H1 (cell line): ENCODE data around the gene PRDM1. TPM values are rescaled to one million over a fixed set of nuclear protein-coding genes. Genes with fewer than 3 reads are reported as not detected.
A peak's percentile ranks its signal among the peaks of the same experiment; 100 is the strongest.

Experiments used
- CTCF ChIA-PET: fragments of 300-600 bp; sonication (Branson Sonifier 250); formaldehyde crosslinking; loops from one replicate; lab custom pipeline; 2021; ENCODE audit not compliant: partially characterized antibody; lab: Charles Lee
- POLR2A ChIA-PET: fragments of 300-600 bp; sonication (Branson Sonifier 250); formaldehyde crosslinking; loops from one replicate; lab custom pipeline; 2021; ENCODE audit warnings: inconsistent platforms; ENCODE audit not compliant: partially characterized antibody; lab: Charles Lee
- DNase-seq, 2 experiments: peaks; one replicate each; pipeline versions ENCODE4 v3.0.0 to v3.0.0-alpha.2; 2010 to 2022; ENCODE audit warnings: low spot score in 2 of 2, low read depth in 1 of 2, mixed read lengths in 1 of 2
- FAIRE-seq: peaks from 2 replicates; lab custom pipeline; 2011; peaks lifted over from hg19 to GRCh38; lab: Jason Lieb, UNC
- H2AFZ ChIP-seq: 2 replicates; pipeline ENCODE4 v1.8.1; 2012; ENCODE audit warnings: low read length, inconsistent platforms
- H2AK5ac ChIP-seq: 2 replicates; pipeline ENCODE4 v1.6.1; 2013; ENCODE audit warnings: low read depth, low read length
- H2BK120ac ChIP-seq: replicated peaks from 2 replicates; pipeline ENCODE3; 2013; ENCODE audit warnings: low read depth, low read length, inconsistent platforms
- H2BK12ac ChIP-seq: 2 replicates; pipeline ENCODE4 v1.6.1; 2013; ENCODE audit warnings: low read depth, low read length
- H2BK15ac ChIP-seq: 2 replicates; pipeline ENCODE4 v1.6.1; 2013; ENCODE audit warnings: low read length
- H2BK20ac ChIP-seq: 2 replicates; pipeline ENCODE4 v1.6.1; 2013; ENCODE audit warnings: low read length
- H2BK5ac ChIP-seq: 2 replicates; pipeline ENCODE4 v1.6.1; 2013; ENCODE audit warnings: low read depth, low read length
- H3K14ac ChIP-seq: 2 replicates; pipeline ENCODE4 v1.6.1; 2013; ENCODE audit warnings: inconsistent platforms; ENCODE audit not compliant: insufficient read length
- H3K18ac ChIP-seq: 2 replicates; pipeline ENCODE4 v1.6.1; 2013; ENCODE audit warnings: low read length; ENCODE audit errors: extremely low read depth
- H3K23ac ChIP-seq: 2 replicates; pipeline ENCODE4 v1.6.1; 2013; ENCODE audit warnings: inconsistent platforms; ENCODE audit not compliant: insufficient read length
- H3K23me2 ChIP-seq: 2 replicates; pipeline ENCODE4 v1.6.1; 2013; ENCODE audit warnings: low read depth, low read length
- H3K27ac ChIP-seq: 2 replicates; pipeline ENCODE4 v1.6.1; 2011; ENCODE audit warnings: low read depth, low read length, inconsistent platforms
- H3K27me3 ChIP-seq, 4 experiments: replicated peaks in 1 of 4; 1 replicate in 1 of 4; 2 replicates in 3 of 4; pipeline versions ENCODE4 v1.6.1 to v1.8.1; 2011 to 2013; ENCODE audit warnings: low read length in 3 of 4, mild to moderate bottlenecking in 3 of 4, inconsistent platforms in 2 of 4, mixed read lengths in 2 of 4, moderate library complexity in 1 of 4; ENCODE audit not compliant: control insufficient read depth in 3 of 4, insufficient read depth in 3 of 4; ENCODE audit errors: extremely low read depth in 1 of 4
- H3K36me3 ChIP-seq, 4 experiments: 2 replicates each; pipeline versions ENCODE4 v1.6.1 to v1.8.1; 2011 to 2013; ENCODE audit warnings: mild to moderate bottlenecking in 4 of 4, low read length in 3 of 4, moderate library complexity in 2 of 4, control low read depth in 1 of 4, inconsistent platforms in 1 of 4; ENCODE audit not compliant: insufficient read depth in 4 of 4, control insufficient read depth in 2 of 4
- H3K4ac ChIP-seq: replicated peaks from 2 replicates; pipeline ENCODE3; 2013; ENCODE audit warnings: low read length, low read depth, mixed read lengths, inconsistent platforms; ENCODE audit not compliant: insufficient read length
- H3K4me1 ChIP-seq, 4 experiments: replicated peaks in 1 of 4; 1 replicate in 1 of 4; 2 replicates in 3 of 4; pipeline versions ENCODE4 v1.6.1 to v1.8.1; 2011 to 2013; ENCODE audit warnings: low read length in 3 of 4, inconsistent platforms in 2 of 4, mixed read lengths in 1 of 4; ENCODE audit not compliant: insufficient read depth in 4 of 4, control insufficient read depth in 3 of 4
- H3K4me2 ChIP-seq, 2 experiments: 2 replicates each; pipeline versions ENCODE4 v1.6.1 to v1.8.1; 2011 to 2013; ENCODE audit warnings: low read depth in 2 of 2, low read length in 2 of 2, control low read depth in 1 of 2, inconsistent platforms in 1 of 2, mild to moderate bottlenecking in 1 of 2; ENCODE audit not compliant: insufficient read depth in 1 of 2
- H3K4me3 ChIP-seq, 4 experiments: fragments of 200-600, 300-600 bp in 1 of 4; sonication (generic), shearing (Covaris generic), sonication (Bioruptor Twin) in 1 of 4; 2 replicates each; pipeline versions ENCODE4 v1.5.1 to v1.8.1; 2011 to 2016; ENCODE audit warnings: low read length in 4 of 4, low read depth in 3 of 4, control low read depth in 2 of 4, inconsistent platforms in 2 of 4, mild to moderate bottlenecking in 2 of 4, mixed read lengths in 1 of 4, moderate library complexity in 1 of 4; ENCODE audit not compliant: insufficient read depth in 2 of 4; ENCODE audit errors: extremely low read depth in 1 of 4
- H3K56ac ChIP-seq: replicated peaks from 2 replicates; pipeline ENCODE3; 2013; ENCODE audit warnings: low read depth, mild to moderate bottlenecking, mixed read lengths, low read length, inconsistent platforms; ENCODE audit not compliant: insufficient read length
- H3K79me1 ChIP-seq: 2 replicates; pipeline ENCODE4 v1.6.1; 2013; ENCODE audit warnings: low read depth, low read length, control low read depth
- H3K79me2 ChIP-seq, 2 experiments: 2 replicates each; pipeline versions ENCODE4 v1.6.1 to v1.8.1; 2012 to 2013; ENCODE audit warnings: low read length in 2 of 2, mild to moderate bottlenecking in 2 of 2, inconsistent platforms in 1 of 2; ENCODE audit not compliant: insufficient read depth in 2 of 2, control insufficient read depth in 1 of 2
- H3K9ac ChIP-seq, 4 experiments: replicated peaks in 1 of 4; 1 replicate in 1 of 4; 2 replicates in 3 of 4; pipeline versions ENCODE4 v1.6.1 to v1.8.1; 2011 to 2013; ENCODE audit warnings: low read depth in 3 of 4, low read length in 3 of 4, control low read depth in 2 of 4, mild to moderate bottlenecking in 2 of 4, moderate library complexity in 2 of 4, inconsistent platforms in 1 of 4; ENCODE audit errors: extremely low read depth in 1 of 4
- H3K9me3 ChIP-seq, 2 experiments: 2 replicates each; pipeline versions ENCODE4 v1.6.1 to v1.8.1; 2012 to 2013; ENCODE audit warnings: mild to moderate bottlenecking in 2 of 2, moderate library complexity in 2 of 2, control low read depth in 1 of 2, inconsistent platforms in 1 of 2, low read depth in 1 of 2, low read length in 1 of 2, mixed read lengths in 1 of 2; ENCODE audit not compliant: insufficient read depth in 2 of 2
- H4K20me1 ChIP-seq, 2 experiments: replicated peaks in 1 of 2; 2 replicates each; pipeline versions ENCODE3 to v1.8.1; 2011 to 2013; ENCODE audit warnings: inconsistent platforms in 2 of 2, low read length in 2 of 2, mild to moderate bottlenecking in 1 of 2; ENCODE audit not compliant: insufficient read depth in 2 of 2, control insufficient read depth in 1 of 2
- H4K5ac ChIP-seq: 2 replicates; pipeline ENCODE4 v1.6.1; 2013; ENCODE audit warnings: low read length, low read depth, mixed read lengths, inconsistent platforms; ENCODE audit not compliant: insufficient read length
- H4K8ac ChIP-seq: 2 replicates; pipeline ENCODE4 v1.8.0; 2013; ENCODE audit warnings: mild to moderate bottlenecking, moderate library complexity, low read length, inconsistent platforms; ENCODE audit not compliant: insufficient read depth; ENCODE audit errors: extremely low read depth
- H4K91ac ChIP-seq: replicated peaks from 2 replicates; pipeline ENCODE3; 2013; ENCODE audit warnings: low read length, mixed read lengths, inconsistent platforms; ENCODE audit not compliant: insufficient read length
- CBX8 ChIP-seq: fragments of 300-800, 300-1000 bp; sonication (generic); IDR thresholded peaks from 2 replicates; pipeline ENCODE4 v1.7.1; 2016; ENCODE audit warnings: low read depth, low read length, borderline replicate concordance
- GTF2F1 ChIP-seq: IDR thresholded peaks from 2 replicates; pipeline ENCODE4 v1.6.1; 2012; ENCODE audit warnings: low read depth, low read length, improper control_type of control experiment, borderline replicate concordance
- RAD21 ChIP-seq, 2 experiments: IDR thresholded peaks in 1 of 2; conservative IDR thresholded peaks in 1 of 2; 2 replicates each; pipeline ENCODE4 v1.6.1; 2011; ENCODE audit warnings: low read depth in 2 of 2, low read length in 2 of 2, improper control_type of control experiment in 1 of 2, inconsistent platforms in 1 of 2, mild to moderate bottlenecking in 1 of 2, moderate library complexity in 1 of 2
- WGBS, 2 experiments: shearing (Covaris generic) in 1 of 2; methylation state at CpG; one replicate each; pipeline versions ENCODE4 v1.1.6 to v1.1.7; 2013 to 2015; ENCODE audit warnings: low lambda C conversion rate in 2 of 2, mixed read lengths in 2 of 2, inconsistent platforms in 1 of 2, low coverage in 1 of 2, missing lambda C conversion rate in 1 of 2; ENCODE audit not compliant: insufficient replicate concordance in 2 of 2, insufficient coverage in 1 of 2, insufficient read length in 1 of 2; ENCODE audit errors: extremely low coverage in 1 of 2, missing lambda C conversion rate in 1 of 2; 5-methylcytosine and 5-hydroxymethylcytosine counted together
- polyA plus RNA-seq, 7 experiments: library from polyadenylated mRNA; depleted of rRNA in 3 of 7; stranded (reverse) in 5 of 7; unstranded in 2 of 7; fragments of >200 nt in 5 of 7; fragments of 200-250 nt in 2 of 7; gene quantifications; 1 replicate in 5 of 7; 2 replicates in 1 of 7; 4 replicates in 1 of 7; pipeline versions ENCODE4 v1.2.1 to v1.2.3, GENCODE V29; 2011 to 2013; ENCODE audit warnings: missing spikeins in 2 of 7, mixed read lengths in 2 of 7
- total RNA-seq: library from RNA; stranded (reverse); fragmentation: NEBNext Ultra II Directional; extraction: Animal tissue kit (Norgen Biotek cat#: 25700); gene quantifications from 2 replicates; pipeline ENCODE4 v1.2.1, GENCODE V29; 2021

The PRDM1 gene
- total and polyA plus RNA-seq, 2 of the 8 experiments (the other 6 are each of a cell fraction or from before 2014, with no cell fraction given) = 0.21 to 0.74 TPM

- no peak overlapping the region for H3K4me3 ChIP-seq
- no peak overlapping the region for H2BK15ac ChIP-seq
- ChIA-PET POLR2A (no interaction called here), CTCF (interaction anchor here (0.5 to 1.7 kb wide), 7 partner anchors 16 to 961 kb away, joined by 3 to 5 read pairs (median 3); no protein-coding TSS in a partner anchor)
- 0 out of 2 replicates have a peak overlapping the region, but pooled peaks have one; percentile 38 for H2AFZ ChIP-seq
- H4K91ac ChIP-seq = no peak overlapping the region
- H3K27me3 ChIP-seq = no peaks in the 10 kb centered on the region; a peak in 1 of 7 replicates
- H4K20me1 ChIP-seq = no peaks in the 10 kb centered on the region
- no peak for DNase-seq
- H3K4me2 ChIP-seq = peak overlapping the region in 1 of 2 experiments; percentile 24; a peak in 1 of 4 replicates
- H3K79me1 ChIP-seq = no peaks in the 10 kb centered on the region
- H3K18ac ChIP-seq = no peak overlapping the region
- H2BK5ac ChIP-seq = no peak overlapping the region
- no peaks in the 10 kb centered on the region for H3K9me3 ChIP-seq
- no peak overlapping the region for H3K27ac ChIP-seq
- no peak overlapping the region for H2BK120ac ChIP-seq
- no peak overlapping the region for H4K5ac ChIP-seq
- H2BK20ac ChIP-seq = no peak overlapping the region
- H3K36me3 ChIP-seq = no peaks in the 10 kb centered on the region
- peaks cover 0 to 7% (median under 1%) of the 10 kb centered on the region in 4 experiments; a peak in 3 of 7 replicates for H3K4me1 ChIP-seq
- H3K79me2 ChIP-seq = no peaks in the 10 kb centered on the region
- no peak overlapping the region for H3K56ac ChIP-seq
- no peak overlapping the region for H3K4ac ChIP-seq
- peak; percentile 7 for FAIRE-seq
- no peaks in the 10 kb centered on the region for H3K23me2 ChIP-seq
- no peak overlapping the region for H3K23ac ChIP-seq
- H3K14ac ChIP-seq = no peak overlapping the region
- H3K9ac ChIP-seq = no peak overlapping the region
- H4K8ac ChIP-seq = no peak overlapping the region
- WGBS, 2 experiments = 50% methylated on average over 5 of the region's 5 CpGs; no CpG with 5 or more reads in 1 of the 2 experiments
- H2BK12ac ChIP-seq = no peak overlapping the region
- H2AK5ac ChIP-seq = no peak overlapping the region
- TF ChIP-seq RAD21 (IDR thresholded peaks at IDR 0.05 in 1 of 2, conservative IDR thresholded peaks at IDR 0.05 in 1 of 2; ENCODE audit: low read depth in 2 of 2, low read length in 2 of 2) = no peak
- no peak for TF ChIP-seq GTF2F1
- no peak for TF ChIP-seq CBX8
Measured at GRCh38 chr6:106056060-106056745, 29.9 kb upstream of the PRDM1 start.
